ENCODE measurements around the gene SBK1. TPM values are rescaled to one million over a fixed set of nuclear protein-coding genes. Genes with fewer than 3 reads are reported as not detected.

The SBK1 gene
- total RNA-seq, 1 donor from 2014 or later, result 7.0 TPM

DNA sequence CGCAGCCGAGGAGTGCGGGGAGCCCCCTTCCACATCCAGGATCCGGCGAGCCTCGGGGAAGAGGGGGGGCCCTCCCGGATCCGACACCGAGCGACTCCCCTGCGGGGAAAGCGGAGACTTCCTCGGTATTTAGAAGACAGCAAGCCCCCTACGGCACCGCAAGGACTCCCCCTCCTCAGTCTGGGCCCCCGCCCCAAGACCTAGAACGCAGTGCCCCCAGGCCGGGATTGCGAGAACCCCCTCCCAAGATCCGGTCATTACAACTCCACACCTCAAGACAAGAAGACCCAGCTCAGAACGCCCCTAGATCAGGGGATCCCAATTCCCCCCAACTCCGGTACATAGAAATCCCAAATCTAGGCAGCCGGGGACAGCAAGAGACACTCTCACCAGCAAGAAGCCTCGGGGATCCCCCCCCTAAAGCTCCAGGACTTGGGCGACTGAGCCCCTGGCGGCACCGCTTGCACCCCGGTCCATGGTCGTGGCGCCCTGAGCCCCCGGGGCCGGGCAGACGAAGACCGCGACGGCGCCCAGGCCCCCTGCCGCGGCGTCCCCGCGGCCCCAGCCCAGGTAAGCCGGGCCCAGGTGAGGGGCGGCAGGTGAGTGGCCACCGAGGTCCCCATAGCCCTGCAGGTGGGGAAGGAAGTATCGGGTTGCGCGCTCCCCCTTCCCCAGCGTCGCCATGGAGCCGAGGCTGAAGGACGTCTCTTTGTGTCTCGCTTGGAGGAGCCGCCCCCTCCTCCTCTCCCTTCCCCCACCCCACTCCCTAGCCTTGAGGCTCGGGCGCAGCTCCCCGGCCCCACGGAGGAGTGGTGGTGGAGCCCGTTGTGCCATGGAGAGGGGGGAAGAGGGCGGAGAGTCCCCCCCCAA is 641 bp downstream of the SBK1 start:
- H3K4me1 Mint-ChIP-seq (ENCODE audit: low read depth, unreplicated experiment), result no peaks in the 10 kb centered on the region
- Histone ChIP-seq H3K36me3 (ENCODE audit: insufficient read depth, low read length) (no peaks in the 10 kb centered on the region), H2AFZ (ENCODE audit: low read depth, low read length) (peak overlapping the region; percentile 60), H3K9ac (ENCODE audit: low read length) (peak overlapping the region; percentile 41), H3K27me3 (ENCODE audit: insufficient read depth, low read length) (peaks cover 13% of the 10 kb centered on the region), H3K79me2 (ENCODE audit: insufficient read depth, low read length) (no peaks in the 10 kb centered on the region), H4K20me1 (ENCODE audit: insufficient read depth, low read length) (peaks cover 7% of the 10 kb centered on the region), H3K9me3 (ENCODE audit: insufficient read depth, low read depth, low read length) (no peaks in the 10 kb centered on the region), H3K4me1 (ENCODE audit: insufficient read depth, low read length) (peaks cover 2% of the 10 kb centered on the region), H3K4me3 (ENCODE audit: insufficient read depth, low read depth, low read length) (peak overlapping the region; percentile 54), H3K27ac (ENCODE audit: low read depth, low read length) (no peak overlapping the region), H3K4me2 (ENCODE audit: low read length) (peak overlapping the region; percentile 83)
- no peak for FAIRE-seq
- H3K4me3 Mint-ChIP-seq (ENCODE audit: unreplicated experiment), result peak overlapping the region; percentile 79
- H3K27me3 Mint-ChIP-seq (ENCODE audit: low read depth, unreplicated experiment), result peaks cover 25% of the 10 kb centered on the region
- H3K9me3 Mint-ChIP-seq (ENCODE audit: unreplicated experiment), result no peaks in the 10 kb centered on the region
- DNase-seq (ENCODE audit: low read depth), result no peak
- TF ChIP-seq, protein P1, sequence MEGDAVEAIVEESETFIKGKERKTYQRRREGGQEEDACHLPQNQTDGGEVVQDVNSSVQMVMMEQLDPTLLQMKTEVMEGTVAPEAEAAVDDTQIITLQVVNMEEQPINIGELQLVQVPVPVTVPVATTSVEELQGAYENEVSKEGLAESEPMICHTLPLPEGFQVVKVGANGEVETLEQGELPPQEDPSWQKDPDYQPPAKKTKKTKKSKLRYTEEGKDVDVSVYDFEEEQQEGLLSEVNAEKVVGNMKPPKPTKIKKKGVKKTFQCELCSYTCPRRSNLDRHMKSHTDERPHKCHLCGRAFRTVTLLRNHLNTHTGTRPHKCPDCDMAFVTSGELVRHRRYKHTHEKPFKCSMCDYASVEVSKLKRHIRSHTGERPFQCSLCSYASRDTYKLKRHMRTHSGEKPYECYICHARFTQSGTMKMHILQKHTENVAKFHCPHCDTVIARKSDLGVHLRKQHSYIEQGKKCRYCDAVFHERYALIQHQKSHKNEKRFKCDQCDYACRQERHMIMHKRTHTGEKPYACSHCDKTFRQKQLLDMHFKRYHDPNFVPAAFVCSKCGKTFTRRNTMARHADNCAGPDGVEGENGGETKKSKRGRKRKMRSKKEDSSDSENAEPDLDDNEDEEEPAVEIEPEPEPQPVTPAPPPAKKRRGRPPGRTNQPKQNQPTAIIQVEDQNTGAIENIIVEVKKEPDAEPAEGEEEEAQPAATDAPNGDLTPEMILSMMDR (IDR thresholded peaks at IDR 0.05; ENCODE audit: insufficient read depth, low read depth, low read length), result no peak
- peak; percentile 83 for TF ChIP-seq EZH2 (IDR thresholded peaks at IDR 0.05; ENCODE audit: insufficient read depth, low read length)
- H3K27ac Mint-ChIP-seq (ENCODE audit: unreplicated experiment), result no peak overlapping the region
- H3K36me3 Mint-ChIP-seq (ENCODE audit: low read depth, unreplicated experiment), result peaks cover 2% of the 10 kb centered on the region

DNA sequence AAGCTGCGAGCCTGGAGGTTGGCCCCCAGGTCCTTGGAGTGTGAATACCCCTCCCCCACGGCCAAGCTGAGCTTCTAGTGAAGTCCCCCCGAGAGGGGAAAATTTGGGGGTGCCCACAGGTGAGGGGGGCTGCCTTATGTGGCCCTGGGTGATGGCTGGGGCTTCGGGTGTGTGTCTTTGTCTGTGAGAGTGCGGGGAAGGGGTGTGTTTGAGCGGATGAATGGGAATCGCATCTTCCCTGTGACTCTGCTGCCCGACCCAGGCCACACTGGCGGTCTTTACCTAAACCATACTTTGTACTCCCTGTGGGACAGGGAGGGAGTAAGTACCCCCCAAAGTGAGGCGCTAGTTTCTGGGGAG is 1.3 kb downstream of the SBK1 start:
- peak overlapping the region; percentile 77 for H3K4me3 Mint-ChIP-seq (ENCODE audit: unreplicated experiment)
- H3K4me1 Mint-ChIP-seq (ENCODE audit: low read depth, unreplicated experiment), result no peaks in the 10 kb centered on the region
- peaks cover 2% of the 10 kb centered on the region for H3K36me3 Mint-ChIP-seq (ENCODE audit: low read depth, unreplicated experiment)
- Histone ChIP-seq H3K4me1 (ENCODE audit: insufficient read depth, low read length) (peaks cover 2% of the 10 kb centered on the region), H3K36me3 (ENCODE audit: insufficient read depth, low read length) (no peaks in the 10 kb centered on the region), H3K79me2 (ENCODE audit: insufficient read depth, low read length) (no peaks in the 10 kb centered on the region), H2AFZ (ENCODE audit: low read depth, low read length) (no peak overlapping the region), H3K9ac (ENCODE audit: low read length) (no peak overlapping the region), H3K4me2 (ENCODE audit: low read length) (peak overlapping the region; percentile 83), H3K27ac (ENCODE audit: low read depth, low read length) (no peak overlapping the region), H4K20me1 (ENCODE audit: insufficient read depth, low read length) (peaks cover 7% of the 10 kb centered on the region), H3K4me3 (ENCODE audit: insufficient read depth, low read depth, low read length) (no peak overlapping the region), H3K27me3 (ENCODE audit: insufficient read depth, low read length) (peaks cover 13% of the 10 kb centered on the region), H3K9me3 (ENCODE audit: insufficient read depth, low read depth, low read length) (no peaks in the 10 kb centered on the region)
- peaks cover 25% of the 10 kb centered on the region for H3K27me3 Mint-ChIP-seq (ENCODE audit: low read depth, unreplicated experiment)
- TF ChIP-seq EZH2 (IDR thresholded peaks at IDR 0.05; ENCODE audit: insufficient read depth, low read length), result no peak
- TF ChIP-seq, protein P1 (IDR thresholded peaks at IDR 0.05; ENCODE audit: insufficient read depth, low read depth, low read length), result no peak
- FAIRE-seq (no peak), DNase-seq (ENCODE audit: low read depth) (no peak)
- no peak overlapping the region for H3K27ac Mint-ChIP-seq (ENCODE audit: unreplicated experiment)
- no peaks in the 10 kb centered on the region for H3K9me3 Mint-ChIP-seq (ENCODE audit: unreplicated experiment)

DNA sequence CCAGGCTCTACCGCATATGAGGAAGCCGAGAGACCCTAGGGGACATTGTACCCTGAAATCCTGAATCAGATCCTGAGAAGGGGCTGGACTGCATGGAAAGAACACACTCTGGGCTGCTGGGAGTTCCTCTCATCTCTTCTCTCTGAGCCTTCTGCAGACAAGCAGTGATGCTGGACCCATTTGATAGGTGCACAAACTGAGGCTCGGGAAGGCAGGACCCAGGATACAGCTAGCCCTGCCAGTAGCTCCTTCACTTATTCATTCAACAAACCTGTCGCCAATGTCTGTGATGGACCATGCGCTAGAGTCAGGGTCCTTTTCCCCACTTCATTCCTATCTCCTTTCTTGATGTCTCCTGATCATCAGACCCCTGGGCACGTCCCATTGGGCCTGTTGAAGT is 1.9 kb downstream of the SBK1 start:
- H3K4me1 Mint-ChIP-seq (ENCODE audit: low read depth, unreplicated experiment), result no peaks in the 10 kb centered on the region

More for the DNA sequence above, 1.9 kb downstream of the SBK1 start:
- Histone ChIP-seq H3K4me1 (ENCODE audit: insufficient read depth, low read length) (peaks cover 2% of the 10 kb centered on the region), H2AFZ (ENCODE audit: low read depth, low read length) (no peak overlapping the region), H3K27ac (ENCODE audit: low read depth, low read length) (no peak overlapping the region), H3K4me3 (ENCODE audit: insufficient read depth, low read depth, low read length) (no peak overlapping the region), H3K9ac (ENCODE audit: low read length) (no peak overlapping the region), H3K36me3 (ENCODE audit: insufficient read depth, low read length) (no peaks in the 10 kb centered on the region), H3K27me3 (ENCODE audit: insufficient read depth, low read length) (peaks cover 13% of the 10 kb centered on the region), H3K4me2 (ENCODE audit: low read length) (no peak overlapping the region), H4K20me1 (ENCODE audit: insufficient read depth, low read length) (peaks cover 7% of the 10 kb centered on the region), H3K9me3 (ENCODE audit: insufficient read depth, low read depth, low read length) (no peaks in the 10 kb centered on the region), H3K79me2 (ENCODE audit: insufficient read depth, low read length) (no peaks in the 10 kb centered on the region)
- Mint-ChIP-seq H3K9me3 (ENCODE audit: unreplicated experiment) (no peaks in the 10 kb centered on the region), H3K4me3 (ENCODE audit: unreplicated experiment) (peak overlapping the region; percentile 77), H3K27ac (ENCODE audit: unreplicated experiment) (peak overlapping the region; percentile 26), H3K27me3 (ENCODE audit: low read depth, unreplicated experiment) (peaks cover 22% of the 10 kb centered on the region), H3K36me3 (ENCODE audit: low read depth, unreplicated experiment) (peaks cover 2% of the 10 kb centered on the region)
- FAIRE-seq (no peak), DNase-seq (ENCODE audit: low read depth) (no peak)
- no peak for TF ChIP-seq EZH2 (IDR thresholded peaks at IDR 0.05; ENCODE audit: insufficient read depth, low read length)
- TF ChIP-seq, protein P1 (IDR thresholded peaks at IDR 0.05; ENCODE audit: insufficient read depth, low read depth, low read length), result no peak
